DND-41 (cell line): ENCODE results near the gene SPOCD1.

ENCODE experiments used
- ATAC-seq: fragments of 200-7000 bp; cut with Tn5 transposase; 3 replicates; pipeline ENCODE4 v1.9.1; 2021; ENCODE audit warnings: low read depth; ENCODE audit not compliant: insufficient read depth
- DNase-seq: peaks from one replicate; pipeline ENCODE4 v3.0.0-alpha.2; 2020
- H2AFZ ChIP-seq: 2 replicates; pipeline ENCODE4 v1.6.0; 2012; ENCODE audit warnings: low read depth, low read length
- H3K27ac ChIP-seq: 2 replicates; pipeline ENCODE4 v1.5.1; 2012; ENCODE audit warnings: low read length, inconsistent platforms
- H3K27me3 ChIP-seq: fragments of 200-600 bp; sonication (generic); 2 replicates; pipeline ENCODE4 v1.6.0; 2012; ENCODE audit warnings: low read length, mild to moderate bottlenecking, inconsistent platforms; ENCODE audit not compliant: insufficient read depth, poor library complexity
- H3K36me3 ChIP-seq: 2 replicates; pipeline ENCODE4 v1.5.1; 2012; ENCODE audit warnings: low read length, inconsistent platforms; ENCODE audit not compliant: insufficient read depth
- H3K4me1 ChIP-seq: 2 replicates; pipeline ENCODE4 v1.5.1; 2012; ENCODE audit warnings: mild to moderate bottlenecking, low read length; ENCODE audit not compliant: insufficient read depth
- H3K4me2 ChIP-seq: 2 replicates; pipeline ENCODE4 v1.6.0; 2012; ENCODE audit warnings: mild to moderate bottlenecking, moderate library complexity, low read length, inconsistent platforms; ENCODE audit not compliant: insufficient read depth
- H3K4me3 ChIP-seq, 2 experiments: fragments of 200-600 bp in 1 of 2; shearing (Covaris generic) in 1 of 2; 2 replicates each; pipeline ENCODE4 v1.5.1; 2012 to 2016; ENCODE audit warnings: inconsistent platforms in 2 of 2, low read length in 2 of 2, mild to moderate bottlenecking in 2 of 2, low read depth in 1 of 2, moderate library complexity in 1 of 2
- H3K79me2 ChIP-seq: 2 replicates; pipeline ENCODE4 v1.6.0; 2012; ENCODE audit warnings: low read length, inconsistent platforms; ENCODE audit not compliant: insufficient read depth
- H3K9ac ChIP-seq: 2 replicates; pipeline ENCODE4 v1.6.0; 2012; ENCODE audit warnings: low read depth, mild to moderate bottlenecking, inconsistent platforms, low read length, moderate library complexity
- H3K9me3 ChIP-seq: 2 replicates; pipeline ENCODE4 v1.5.1; 2012; ENCODE audit warnings: low read length, moderate library complexity, mild to moderate bottlenecking, inconsistent platforms; ENCODE audit not compliant: insufficient read depth, severe bottlenecking
- H4K20me1 ChIP-seq: 2 replicates; pipeline ENCODE4 v1.6.0; 2012; ENCODE audit warnings: low read length; ENCODE audit not compliant: insufficient read depth
- CTCF ChIP-seq: IDR thresholded peaks from 2 replicates; pipeline ENCODE4 v1.5.1; 2012; ENCODE audit warnings: borderline replicate concordance, low read length, moderate library complexity, mild to moderate bottlenecking; ENCODE audit not compliant: poor library complexity, severe bottlenecking; ENCODE audit errors: extremely low read depth
- EZH2 ChIP-seq: IDR thresholded peaks from 3 replicates; pipeline ENCODE4 v1.6.1; 2012; ENCODE audit warnings: borderline replicate concordance, low read depth, mild to moderate bottlenecking, moderate library complexity, low read length, inconsistent platforms; ENCODE audit not compliant: severe bottlenecking

The SPOCD1 gene

GRCh38 chr1:31758823-31759222 lies 57.0 kb downstream of the SPOCD1 start:
- H3K36me3 ChIP-seq, result no peaks in the 10 kb centered on the region; the same call in 1 of the 2 replicates
- H3K9ac ChIP-seq, result no peak overlapping the region
- ATAC-seq (no peak), DNase-seq (no peak)
- no peak overlapping the region for H2AFZ ChIP-seq
- peaks cover 43% of the 10 kb centered on the region for H4K20me1 ChIP-seq
- no peak overlapping the region for H3K27ac ChIP-seq
- no peak overlapping the region for H3K4me3 ChIP-seq
- TF ChIP-seq EZH2 (no peak), CTCF (no peak)
- no peaks in the 10 kb centered on the region for H3K9me3 ChIP-seq
- peaks cover 38% of the 10 kb centered on the region for H3K4me1 ChIP-seq
- peaks cover 4% of the 10 kb centered on the region for H3K79me2 ChIP-seq
- H3K4me2 ChIP-seq, result no peak overlapping the region
- peaks cover 30% of the 10 kb centered on the region for H3K27me3 ChIP-seq

GRCh38 chr1:31757989-31758388 lies 57.8 kb downstream of the SPOCD1 start:
- H4K20me1 ChIP-seq, result peaks cover 45% of the 10 kb centered on the region
- TF ChIP-seq EZH2, result no peak
- TF ChIP-seq CTCF, result no peak
- no peak overlapping the region for H3K4me2 ChIP-seq
- H3K4me1 ChIP-seq, result peaks cover 38% of the 10 kb centered on the region
- no peak overlapping the region for H2AFZ ChIP-seq
- peaks cover 22% of the 10 kb centered on the region for H3K27me3 ChIP-seq
- no peaks in the 10 kb centered on the region for H3K9me3 ChIP-seq
- no peak overlapping the region for H3K4me3 ChIP-seq
- no peak overlapping the region for H3K9ac ChIP-seq
- H3K79me2 ChIP-seq, result peaks cover 2% of the 10 kb centered on the region
- DNase-seq (no peak), ATAC-seq (no peak)
- H3K36me3 ChIP-seq, result no peaks in the 10 kb centered on the region; the same call in 1 of the 2 replicates
- no peak overlapping the region for H3K27ac ChIP-seq

GRCh38 chr1:31757204-31757679 lies 58.6 kb downstream of the SPOCD1 start:
- Histone ChIP-seq H4K20me1 (peaks cover 38% of the 10 kb centered on the region), H3K4me3 (no peak overlapping the region), H3K4me1 (peaks cover 38% of the 10 kb centered on the region), H3K27me3 (peaks cover 15% of the 10 kb centered on the region), H2AFZ (no peak overlapping the region), H3K9me3 (no peaks in the 10 kb centered on the region), H3K79me2 (no peaks in the 10 kb centered on the region), H3K9ac (no peak overlapping the region), H3K4me2 (no peak overlapping the region), H3K27ac (no peak overlapping the region), H3K36me3 (no peaks in the 10 kb centered on the region; the same call in 1 of the 2 replicates)
- no peak for DNase-seq
- no peak for ATAC-seq
- TF ChIP-seq CTCF (peak; percentile 29), EZH2 (no peak)
